Measurements from ENCODE around the gene PTGDR2. TPM values are rescaled to one million over a fixed set of nuclear protein-coding genes. Genes with fewer than 3 reads are reported as not detected.

The PTGDR2 gene
- polyA plus RNA-seq, 1 donor = 0.65 TPM

DNA sequence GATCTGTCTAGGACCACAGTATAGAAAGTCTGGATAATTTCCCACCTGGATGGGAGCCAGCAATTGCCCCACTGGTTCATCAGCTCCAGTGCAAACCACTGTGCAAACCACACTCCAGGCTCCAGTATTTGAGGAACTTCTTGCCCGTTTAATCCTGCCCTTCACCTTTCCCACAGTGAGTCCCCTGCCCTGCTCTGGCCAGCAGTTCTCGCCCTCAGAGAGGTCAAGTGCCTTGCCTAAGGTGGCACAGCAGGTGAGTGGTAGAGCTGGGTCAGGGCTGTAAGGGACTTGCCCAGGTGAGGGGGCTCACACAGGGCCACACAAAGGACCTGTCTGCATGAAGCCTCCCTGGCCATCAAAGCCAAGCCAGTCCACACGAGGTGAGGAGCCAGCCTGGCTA lies 46.5 kb downstream of the PTGDR2 start:
- DNase-seq = no peak

DNA sequence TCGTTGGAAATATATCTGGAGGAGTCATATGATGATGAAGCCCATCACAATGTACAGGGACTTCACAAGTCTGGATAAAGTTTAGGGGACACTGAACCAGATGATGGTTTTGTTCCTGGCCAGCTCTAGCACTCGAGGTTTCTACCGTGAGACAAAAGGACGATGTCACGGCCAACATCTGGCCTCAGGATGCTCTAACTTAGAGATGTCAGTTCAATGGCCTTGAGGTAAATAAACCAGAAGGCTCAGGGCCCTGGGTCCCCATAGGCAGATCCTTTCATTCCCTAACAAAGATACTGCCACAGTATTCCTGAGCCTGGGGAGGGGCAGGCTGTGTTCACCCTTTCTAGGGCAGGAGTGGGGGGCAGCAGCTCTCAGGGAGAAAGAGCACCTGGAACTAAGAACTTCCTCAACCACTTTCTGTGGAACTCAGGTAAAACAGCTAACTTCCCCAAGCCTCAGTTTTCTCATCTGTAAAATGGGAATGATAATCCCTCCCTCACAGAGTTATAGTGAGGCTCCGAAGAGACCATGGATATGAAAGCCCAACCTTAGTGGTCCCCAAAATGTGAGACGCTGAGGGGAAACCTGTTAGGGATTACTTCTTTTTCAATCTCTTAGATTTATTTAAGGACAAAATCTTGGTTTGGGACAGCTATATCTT lies 52.3 kb downstream of the PTGDR2 start:
- no peak for DNase-seq

DNA sequence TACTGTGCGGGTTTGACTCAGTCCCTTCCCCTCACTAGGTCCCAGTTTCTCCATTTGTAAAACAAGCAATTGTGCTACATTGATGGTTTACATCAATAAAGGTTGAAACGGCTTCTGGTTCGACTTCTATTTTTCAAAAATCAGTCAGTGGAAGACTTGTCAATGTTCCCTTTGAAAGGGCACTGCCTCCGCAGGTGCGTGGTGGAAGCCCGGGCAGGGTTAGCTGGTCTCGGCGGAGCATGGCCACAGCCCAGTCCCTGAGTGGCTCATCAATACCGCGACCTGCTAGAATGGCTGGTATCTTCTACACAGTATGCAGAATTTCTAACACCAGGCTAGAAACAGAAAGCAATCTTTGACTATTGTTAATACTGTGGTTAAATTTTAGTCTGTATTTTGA lies 54.6 kb downstream of the PTGDR2 start:
- no peak for DNase-seq

Other genes with a start within 250 kb of the PTGDR2 start
- gene MS4A8, start 156.3 kb downstream of the PTGDR2 start, polyA plus RNA-seq (ENCODE audit: insufficient read length) = 5.6 TPM
- not detected for gene MS4A18, start 131.2 kb downstream of the PTGDR2 start, polyA plus RNA-seq (ENCODE audit: insufficient read length)
- not detected for gene MS4A15, start 99.1 kb downstream of the PTGDR2 start, polyA plus RNA-seq (ENCODE audit: insufficient read length)
- gene MS4A10, start 70.6 kb downstream of the PTGDR2 start, polyA plus RNA-seq (ENCODE audit: insufficient read length) = not detected
- gene CCDC86, start 13.8 kb downstream of the PTGDR2 start, polyA plus RNA-seq (ENCODE audit: insufficient read length) = 22.6 TPM
- gene ZP1, start 11.6 kb upstream of the PTGDR2 start, polyA plus RNA-seq (ENCODE audit: insufficient read length) = 0.36 TPM
- 64.2 TPM for gene PRPF19, start 50.6 kb upstream of the PTGDR2 start, polyA plus RNA-seq (ENCODE audit: insufficient read length)
- 102 TPM for gene TMEM109, start 58.2 kb upstream of the PTGDR2 start, polyA plus RNA-seq (ENCODE audit: insufficient read length)
- gene TMEM132A, start 68.5 kb upstream of the PTGDR2 start, polyA plus RNA-seq (ENCODE audit: insufficient read length) = 37.2 TPM
- 27.9 TPM for gene SLC15A3, start 96.2 kb upstream of the PTGDR2 start, polyA plus RNA-seq (ENCODE audit: insufficient read length)
- 0.40 TPM for gene CD6, start 115.7 kb upstream of the PTGDR2 start, polyA plus RNA-seq (ENCODE audit: insufficient read length)
- 0.13 TPM for gene CD5, start 246.5 kb upstream of the PTGDR2 start, polyA plus RNA-seq (ENCODE audit: insufficient read length)